HepG2 (cell line): Measurements from ENCODE around the gene PCYT2. TPM values are rescaled to one million over a fixed set of nuclear protein-coding genes. Genes with fewer than 3 reads are reported as not detected.
A peak's percentile ranks its signal among the peaks of the same experiment; 100 is the strongest.
"Not testable (repeated sequence)": the region's sequence is repeated elsewhere in the genome, so short reads cannot be mapped to it uniquely, and the experiment has no call there.

Source experiments
- ATAC-seq: fragments of 200-7000 bp; cut with Tn5 transposase; 3 replicates; pipeline ENCODE4 v1.9.1; 2020; ENCODE audit warnings: mild to moderate bottlenecking, moderate library complexity
- BruUV-seq: library from RNA; stranded (reverse); fragments of 400-500 nt; replicated peaks from 2 replicates; lab custom pipeline; 2021; lab: Mats Ljungman, UMichigan
- CTCF ChIA-PET: fragments of 300-600 bp; formaldehyde crosslinking; extraction: SDS; loops from one replicate; lab custom pipeline; 2021; ENCODE audit warnings: low total read pairs, inconsistent platforms, low intra/inter-chr PET ratio; lab: Yijun Ruan, JAX
- POLR2A ChIA-PET: fragments of 350-600 bp; sonication (Branson Sonifier 250); formaldehyde crosslinking; loops from one replicate; lab custom pipeline; 2020; ENCODE audit warnings: antibody characterized with exemption, inconsistent platforms; lab: Yijun Ruan, JAX
- DNase-seq: peaks from one replicate; pipeline ENCODE4 v3.0.0-alpha.2; 2015; ENCODE audit warnings: low spot score
- FAIRE-seq: peaks from 3 replicates; lab custom pipeline; 2011; peaks lifted over from hg19 to GRCh38; lab: Jason Lieb, UNC
- H2AFZ ChIP-seq: one replicate; pipeline ENCODE4 v1.6.1; 2011; ENCODE audit warnings: low read length, inconsistent platforms
- H3K27ac ChIP-seq: fragments of 300-600 bp; 3 replicates; pipeline ENCODE4 v1.8.0; 2011; ENCODE audit warnings: mixed run types, mild to moderate bottlenecking, mixed read lengths, low read length, inconsistent platforms; ENCODE audit not compliant: insufficient read depth; ENCODE audit errors: extremely low read length
- H3K27me3 ChIP-seq, 2 experiments: fragments of 200-600 bp in 1 of 2; 2 replicates in 1 of 2; 3 replicates in 1 of 2; pipeline versions ENCODE4 v1.6.0 to v1.8.0; 2011; ENCODE audit warnings: low read length in 2 of 2, mild to moderate bottlenecking in 2 of 2, moderate library complexity in 2 of 2, inconsistent platforms in 1 of 2; ENCODE audit not compliant: insufficient read depth in 2 of 2, control insufficient read depth in 1 of 2
- H3K36me3 ChIP-seq, 2 experiments: fragments of 200-600 bp in 1 of 2; replicated peaks in 1 of 2; 2 replicates in 1 of 2; 3 replicates in 1 of 2; pipeline versions ENCODE4 v1.5.1 to v1.8.0; 2011; ENCODE audit warnings: low read length in 2 of 2, inconsistent platforms in 1 of 2; ENCODE audit not compliant: insufficient read depth in 2 of 2, control insufficient read depth in 1 of 2
- H3K4me1 ChIP-seq: 2 replicates; pipeline ENCODE4 v1.5.1; 2012; ENCODE audit warnings: low read length, inconsistent platforms; ENCODE audit not compliant: insufficient read depth
- H3K4me2 ChIP-seq: 2 replicates; pipeline ENCODE4 v1.6.0; 2011; ENCODE audit warnings: low read depth, low read length, inconsistent platforms
- H3K4me3 ChIP-seq, 3 experiments: fragments of 200-600 bp in 1 of 3; sonication (generic), shearing (Covaris generic) in 1 of 3; replicated peaks in 1 of 3; 2 replicates each; pipeline ENCODE4 v1.5.1; 2011 to 2016; ENCODE audit warnings: low read length in 3 of 3, inconsistent platforms in 2 of 3, low read depth in 2 of 3, mild to moderate bottlenecking in 2 of 3, control low read depth in 1 of 3, mixed read lengths in 1 of 3; ENCODE audit not compliant: insufficient read depth in 1 of 3
- H3K79me2 ChIP-seq: one replicate; pipeline ENCODE4 v1.6.1; 2011; ENCODE audit warnings: low read length, inconsistent platforms; ENCODE audit not compliant: insufficient read depth
- H3K9ac ChIP-seq: 2 replicates; pipeline ENCODE4 v1.6.0; 2011; ENCODE audit warnings: mild to moderate bottlenecking, low read depth, low read length, inconsistent platforms; ENCODE audit not compliant: insufficient read depth
- H3K9me3 ChIP-seq: 2 replicates; pipeline ENCODE4 v1.5.1; 2012; ENCODE audit warnings: mild to moderate bottlenecking, low read length
- H4K20me1 ChIP-seq: 2 replicates; pipeline ENCODE4 v1.6.0; 2011; ENCODE audit warnings: inconsistent platforms, mild to moderate bottlenecking, low read length, moderate library complexity; ENCODE audit not compliant: insufficient read depth
- POLR2A ChIP-seq, 2 experiments: IDR thresholded peaks; 2 replicates each; pipeline ENCODE4 v1.6.1; 2011; ENCODE audit warnings: low read depth in 2 of 2, low read length in 2 of 2, mild to moderate bottlenecking in 1 of 2, moderate library complexity in 1 of 2; ENCODE audit not compliant: insufficient read depth in 1 of 2
- STAG1 ChIP-seq: sonication (generic); formaldehyde crosslinking; IDR thresholded peaks from 2 replicates; pipeline ENCODE4 v1.4.0; 2020; ENCODE audit warnings: missing genetic modification reagents
- ZFX ChIP-seq: sonication (generic); formaldehyde crosslinking; IDR thresholded peaks from 2 replicates; pipeline ENCODE4 v1.4.0; 2020; ENCODE audit warnings: mild to moderate bottlenecking, low read depth, missing genetic modification reagents, moderate library complexity
- ZMYM3 ChIP-seq: sonication (generic); formaldehyde crosslinking; IDR thresholded peaks from 2 replicates; pipeline ENCODE4 v1.5.1; 2020; ENCODE audit warnings: mild to moderate bottlenecking, missing genetic modification reagents
- ZNF460 ChIP-seq: sonication (generic); formaldehyde crosslinking; IDR thresholded peaks from 2 replicates; pipeline ENCODE4 v1.5.1; 2020; ENCODE audit warnings: missing genetic modification reagents, mild to moderate bottlenecking, borderline replicate concordance
- ZNF503 ChIP-seq: sonication (generic); formaldehyde crosslinking; IDR thresholded peaks from 2 replicates; pipeline ENCODE4 v1.4.0; 2020; ENCODE audit warnings: missing genetic modification reagents
- ZNF746 ChIP-seq: sonication (generic); formaldehyde crosslinking; IDR thresholded peaks from 2 replicates; pipeline ENCODE4 v1.8.0; 2022; ENCODE audit warnings: mild to moderate bottlenecking, missing genetic modification reagents
- WGBS: methylation state at CpG from one replicate; pipeline ENCODE4 v1.1.6; 2017; ENCODE audit warnings: low lambda C conversion rate; 5-methylcytosine and 5-hydroxymethylcytosine counted together
- in situ Hi-C: cut with HindIII; loops from 2 replicates; pipeline ENCODE4 v1.10.0; 2017; ENCODE audit warnings: low pct_unique_long_range_greater_than_20kb; ENCODE audit not compliant: extremely low pct_ligation_motif_present
- intact Hi-C: fragments of 100-400 bp; cut with micrococcal nuclease; formaldehyde crosslinking; loops from one replicate; pipeline ENCODE4 v1.10.0; 2022; ENCODE audit not compliant: unreplicated experiment
- polyA plus RNA-seq, 8 experiments: library from polyadenylated mRNA; depleted of rRNA in 3 of 8; stranded (reverse) in 7 of 8; unstranded in 1 of 8; fragments of >200 nt; fragmentation: Illumina TruSeq in 4 of 8; extraction: Trizol in 4 of 8; gene quantifications; 2 replicates each; pipeline versions ENCODE4 v1.2.1 to v1.2.3, GENCODE V29; 2011 to 2016; ENCODE audit warnings: low read depth in 4 of 8, missing spikeins in 1 of 8, mixed read lengths in 1 of 8; ENCODE audit not compliant: insufficient read depth in 1 of 8
- total RNA-seq, 5 experiments: library from RNA; depleted of rRNA; stranded (reverse); fragments of >200 nt; fragmentation: Illumina TruSeq; extraction: Trizol; gene quantifications; 2 replicates each; pipeline ENCODE4 v1.2.3, GENCODE V29; 2016; ENCODE audit warnings: low read depth in 1 of 5
- TF ChIP-seq, protein P1 (sequence below): sonication (generic); formaldehyde crosslinking; IDR thresholded peaks from 2 replicates; pipeline ENCODE4 v1.5.0; 2020; ENCODE audit warnings: mild to moderate bottlenecking, missing genetic modification reagents
- TF ChIP-seq, protein P2 (sequence below): sonication (generic); formaldehyde crosslinking; IDR thresholded peaks from 2 replicates; pipeline ENCODE4 v1.5.0; 2020; ENCODE audit warnings: mild to moderate bottlenecking, missing genetic modification reagents, moderate library complexity

The PCYT2 gene
- total and polyA plus RNA-seq, 2 of the 13 experiments (the other 11 are each of a cell fraction or from before 2014, with no cell fraction given): 147 to 297 TPM

DNA sequence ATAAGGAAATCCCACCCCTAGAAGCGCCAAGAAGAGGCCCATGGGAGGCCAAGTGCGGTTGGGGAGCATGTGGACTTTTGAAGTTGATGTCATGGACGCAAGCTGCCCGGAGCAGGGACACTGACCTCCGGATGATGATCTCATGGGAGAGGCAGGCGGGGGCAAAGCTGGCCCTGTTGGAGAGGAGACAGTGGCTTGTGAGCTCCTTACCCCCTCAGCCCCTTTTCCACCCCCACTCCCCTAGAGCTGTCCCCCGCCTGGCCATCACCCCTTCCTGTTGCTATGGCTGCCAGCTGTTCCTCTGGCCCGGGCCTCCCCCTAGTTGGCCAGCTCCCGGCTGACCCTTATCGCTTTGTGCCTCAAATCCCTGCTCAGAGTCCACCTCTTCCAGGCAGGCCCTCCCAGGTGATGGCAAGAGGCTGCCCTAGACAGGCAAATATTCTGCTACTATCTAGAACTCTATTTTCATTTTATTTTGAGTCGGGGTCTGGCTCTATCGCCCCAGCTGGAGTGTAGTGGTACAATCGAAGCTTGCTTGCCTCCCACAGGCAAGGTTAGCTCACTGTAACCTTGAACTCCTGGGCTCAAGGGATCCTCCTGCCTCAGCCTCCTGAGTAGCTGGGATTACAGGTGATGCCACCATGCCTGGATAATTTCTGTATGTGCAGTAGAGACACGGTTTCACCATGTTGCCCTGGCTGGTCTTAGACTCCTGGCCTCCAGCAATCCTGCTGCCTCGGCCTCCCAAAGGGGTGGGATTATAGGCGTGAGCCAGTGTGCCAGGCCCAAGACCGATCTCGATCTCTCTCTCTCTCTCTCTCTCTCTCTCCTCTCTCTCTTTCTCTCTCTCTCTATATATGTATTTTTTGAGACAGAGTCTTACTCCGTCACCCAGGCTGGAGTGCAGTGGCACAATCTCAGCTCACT is 43.2 kb upstream of the PCYT2 start (continued):
- 0 out of 2 replicates have a peak, but pooled peaks have one; percentile 24 for TF ChIP-seq ZNF503 (CRISPR knock-in tag)
- TF ChIP-seq, all 625 proteins: peak for 24

DNA sequence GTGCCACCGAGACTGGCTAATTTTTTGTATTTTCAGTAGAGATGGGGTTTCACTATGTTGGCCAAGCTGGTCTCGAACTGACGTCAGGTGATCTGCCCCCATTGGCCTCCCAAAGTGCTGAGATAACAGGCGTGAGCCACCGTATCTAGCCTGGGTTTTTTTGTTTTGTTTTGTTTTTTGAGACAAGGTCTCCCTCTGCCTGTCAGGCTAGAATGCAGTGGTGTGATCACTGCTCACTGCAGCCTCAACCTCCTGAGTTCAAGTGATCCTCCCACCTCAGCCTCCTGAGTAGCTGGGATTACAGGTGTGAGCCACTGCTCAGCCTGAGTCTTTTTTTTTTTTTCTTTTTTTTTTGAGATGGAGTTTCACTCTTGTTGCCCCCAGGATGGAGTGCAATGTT is 42.2 kb upstream of the PCYT2 start:
- 74% methylated on average over 5 of the region's 5 CpGs for WGBS
- POLR2A ChIA-PET: interaction anchor here (0.9 to 9.7 kb wide), 14 partner anchors 9 to 93 kb away, joined by 3 to 136 read pairs (median 17); partner anchors contain the start of genes CENPX, DCXR, LRRC45 and MAFG
- intact Hi-C loops: loop anchor here (1.0 kb wide), 1 partner anchor 9 kb away; no protein-coding TSS in a partner anchor

More for the DNA sequence above, 42.2 kb upstream of the PCYT2 start:
- H3K36me3 ChIP-seq: peaks cover 27 to 46% of the 10 kb centered on the region in 2 experiments
- BruUV-seq, DNase-seq, H3K9ac ChIP-seq, CTCF ChIA-PET, FAIRE-seq, H3K27me3 ChIP-seq, H3K27ac ChIP-seq, H2AFZ ChIP-seq, in situ Hi-C loops, ATAC-seq, H3K4me2 ChIP-seq, H3K4me3 ChIP-seq, H3K9me3 ChIP-seq: not testable (repeated sequence)
- H3K4me1 ChIP-seq: peaks cover 63% of the 10 kb centered on the region
- H4K20me1 ChIP-seq: peaks cover 19% of the 10 kb centered on the region
- peaks cover 19% of the 10 kb centered on the region for H3K79me2 ChIP-seq
- TF ChIP-seq, protein P1, sequence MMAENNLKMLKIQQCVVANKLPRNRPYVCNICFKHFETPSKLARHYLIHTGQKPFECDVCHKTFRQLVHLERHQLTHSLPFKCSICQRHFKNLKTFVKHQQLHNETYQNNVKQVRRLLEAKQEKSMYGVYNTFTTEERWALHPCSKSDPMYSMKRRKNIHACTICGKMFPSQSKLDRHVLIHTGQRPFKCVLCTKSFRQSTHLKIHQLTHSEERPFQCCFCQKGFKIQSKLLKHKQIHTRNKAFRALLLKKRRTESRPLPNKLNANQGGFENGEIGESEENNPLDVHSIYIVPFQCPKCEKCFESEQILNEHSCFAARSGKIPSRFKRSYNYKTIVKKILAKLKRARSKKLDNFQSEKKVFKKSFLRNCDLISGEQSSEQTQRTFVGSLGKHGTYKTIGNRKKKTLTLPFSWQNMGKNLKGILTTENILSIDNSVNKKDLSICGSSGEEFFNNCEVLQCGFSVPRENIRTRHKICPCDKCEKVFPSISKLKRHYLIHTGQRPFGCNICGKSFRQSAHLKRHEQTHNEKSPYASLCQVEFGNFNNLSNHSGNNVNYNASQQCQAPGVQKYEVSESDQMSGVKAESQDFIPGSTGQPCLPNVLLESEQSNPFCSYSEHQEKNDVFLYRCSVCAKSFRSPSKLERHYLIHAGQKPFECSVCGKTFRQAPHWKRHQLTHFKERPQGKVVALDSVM (CRISPR knock-in tag): peak; percentile 97
- TF ChIP-seq POLR2A (IDR thresholded peaks at IDR 0.05; ENCODE audit: insufficient read depth in 1 of 2, low read depth in 2 of 2, low read length in 2 of 2) (0 out of 4 replicates have a peak, but pooled peaks of 1 of the 2 experiments have one; percentile 11), ZNF460 (0 out of 2 replicates have a peak, but pooled peaks have one; percentile 27), STAG1 (peak; percentile 41; the same call in 1 of the 2 replicates), ZMYM3 (peak; percentile 54; the same call in 1 of the 2 replicates), ZNF746 (CRISPR knock-in tag) (0 out of 2 replicates have a peak, but pooled peaks have one; percentile 6), ZFX (0 out of 2 replicates have a peak, but pooled peaks have one; percentile 7)
- TF ChIP-seq, protein P2, sequence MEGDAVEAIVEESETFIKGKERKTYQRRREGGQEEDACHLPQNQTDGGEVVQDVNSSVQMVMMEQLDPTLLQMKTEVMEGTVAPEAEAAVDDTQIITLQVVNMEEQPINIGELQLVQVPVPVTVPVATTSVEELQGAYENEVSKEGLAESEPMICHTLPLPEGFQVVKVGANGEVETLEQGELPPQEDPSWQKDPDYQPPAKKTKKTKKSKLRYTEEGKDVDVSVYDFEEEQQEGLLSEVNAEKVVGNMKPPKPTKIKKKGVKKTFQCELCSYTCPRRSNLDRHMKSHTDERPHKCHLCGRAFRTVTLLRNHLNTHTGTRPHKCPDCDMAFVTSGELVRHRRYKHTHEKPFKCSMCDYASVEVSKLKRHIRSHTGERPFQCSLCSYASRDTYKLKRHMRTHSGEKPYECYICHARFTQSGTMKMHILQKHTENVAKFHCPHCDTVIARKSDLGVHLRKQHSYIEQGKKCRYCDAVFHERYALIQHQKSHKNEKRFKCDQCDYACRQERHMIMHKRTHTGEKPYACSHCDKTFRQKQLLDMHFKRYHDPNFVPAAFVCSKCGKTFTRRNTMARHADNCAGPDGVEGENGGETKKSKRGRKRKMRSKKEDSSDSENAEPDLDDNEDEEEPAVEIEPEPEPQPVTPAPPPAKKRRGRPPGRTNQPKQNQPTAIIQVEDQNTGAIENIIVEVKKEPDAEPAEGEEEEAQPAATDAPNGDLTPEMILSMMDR (CRISPR knock-in tag): peak; percentile 42
